SU-DHL-6 (cell line): Measurements from ENCODE around the gene KSR2.

ENCODE experiments used
- H2AFZ ChIP-seq: fragments of 200-600 bp; sonication (generic); 2 replicates; pipeline ENCODE4 v1.6.1; 2014; ENCODE audit warnings: low read depth, mild to moderate bottlenecking, moderate library complexity, mixed read lengths, antibody characterized with exemption, low read length; ENCODE audit not compliant: severe bottlenecking
- H3F3A ChIP-seq: fragments of 200-600 bp; shearing (Covaris generic); 2 replicates; pipeline ENCODE4 v1.6.0; 2016; ENCODE audit warnings: antibody characterized with exemption, mild to moderate bottlenecking; ENCODE audit not compliant: insufficient read depth
- H3K27ac ChIP-seq: fragments of 200-600 bp; sonication (generic); 2 replicates; pipeline ENCODE4 v1.5.1; 2016; ENCODE audit warnings: low read depth, mild to moderate bottlenecking, low read length, moderate library complexity, mixed read lengths
- H3K27me3 ChIP-seq: fragments of 200-600 bp; sonication (generic), shearing (Covaris generic); 2 replicates; pipeline ENCODE4 v1.6.0; 2014; ENCODE audit warnings: mild to moderate bottlenecking, low read length
- H3K36me3 ChIP-seq: fragments of 200-600 bp; sonication (generic); 2 replicates; pipeline ENCODE4 v1.6.1; 2014; ENCODE audit warnings: mild to moderate bottlenecking, low read length, mixed read lengths
- H3K4me2 ChIP-seq: fragments of 300-600, 200-600 bp; shearing (Covaris generic), sonication (generic); 2 replicates; pipeline ENCODE4 v1.6.0; 2014; ENCODE audit warnings: low read length, low read depth, mild to moderate bottlenecking; ENCODE audit not compliant: poor library complexity, severe bottlenecking
- H3K4me3 ChIP-seq: fragments of 200-600 bp; sonication (generic); 2 replicates; pipeline ENCODE4 v1.5.1; 2014; ENCODE audit warnings: antibody characterized with exemption, low read length, mild to moderate bottlenecking, mixed read lengths; ENCODE audit not compliant: insufficient read depth, poor library complexity, severe bottlenecking
- H3K79me2 ChIP-seq: fragments of 200-600 bp; sonication (generic); 2 replicates; pipeline ENCODE4 v1.6.1; 2014; ENCODE audit warnings: mild to moderate bottlenecking, low read length, moderate library complexity; ENCODE audit not compliant: insufficient read depth
- H3K9ac ChIP-seq: fragments of 200-600 bp; sonication (generic); 2 replicates; pipeline ENCODE4 v1.7.0; 2014; ENCODE audit warnings: mild to moderate bottlenecking, low read length
- H3K9me2 ChIP-seq: fragments of 200-600 bp; sonication (generic); replicated peaks from 2 replicates; pipeline ENCODE4 v1.6.1; 2014; ENCODE audit warnings: low read length; ENCODE audit not compliant: insufficient read depth
- H3K9me3 ChIP-seq: fragments of 200-600 bp; sonication (generic); 2 replicates; pipeline ENCODE4 v1.6.1; 2014; ENCODE audit warnings: low read length, mixed read lengths; ENCODE audit not compliant: insufficient read depth
- H4K20me1 ChIP-seq: fragments of 200-600 bp; sonication (generic); 2 replicates; pipeline ENCODE4 v1.6.1; 2014; ENCODE audit warnings: low read depth, mild to moderate bottlenecking, antibody characterized with exemption, low read length, moderate library complexity, mixed read lengths
- CTCF ChIP-seq: fragments of 200-600 bp; sonication (generic); IDR thresholded peaks from one replicate; pipeline ENCODE4 v1.5.1; 2017; ENCODE audit warnings: antibody characterized with exemption, mild to moderate bottlenecking, low read length, moderate library complexity; ENCODE audit not compliant: insufficient read depth, poor library complexity, severe bottlenecking
- EZH2phosphoT487 ChIP-seq: fragments of 200-600 bp; sonication (generic), shearing (Covaris generic); conservative IDR thresholded peaks from 2 replicates; pipeline ENCODE4 v1.6.1; 2018; ENCODE audit warnings: mild to moderate bottlenecking, antibody characterized with exemption, low read length, moderate library complexity, mixed read lengths

The KSR2 gene

DNA sequence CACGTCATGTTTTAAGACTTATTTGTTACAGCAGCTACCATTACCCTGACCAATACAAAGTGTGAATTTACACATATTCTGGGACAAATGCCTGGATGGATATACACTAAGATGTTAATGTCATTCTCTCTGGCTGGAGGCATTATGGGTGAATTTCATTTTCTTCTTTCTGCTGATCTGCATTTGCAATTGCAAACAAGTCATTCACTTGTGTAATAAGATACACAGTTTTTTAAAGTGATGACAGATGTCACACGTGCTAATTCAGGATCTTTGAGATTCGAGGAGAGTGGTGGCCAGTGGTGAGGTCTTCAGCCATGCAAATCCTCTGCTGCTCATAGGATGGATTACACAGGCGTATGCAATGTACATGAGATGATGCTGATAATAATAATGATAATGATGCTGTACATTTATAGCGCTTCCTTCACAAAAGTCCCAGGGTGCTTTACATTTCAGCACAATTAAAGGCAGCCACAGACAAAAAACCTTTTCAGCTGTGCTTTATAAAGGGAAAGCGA lies 451.5 kb downstream of the KSR2 start:
- no peak overlapping the region for H3K4me2 ChIP-seq
- H3K79me2 ChIP-seq, result no peaks in the 10 kb centered on the region
- no peaks in the 10 kb centered on the region; the same call in 1 of the 2 replicates for H3K27me3 ChIP-seq
- H3K27ac ChIP-seq, result no peak overlapping the region
- no peaks in the 10 kb centered on the region for H3K9me3 ChIP-seq
- H2AFZ ChIP-seq, result no peak overlapping the region
- H4K20me1 ChIP-seq, result no peaks in the 10 kb centered on the region
- H3F3A ChIP-seq, result no peaks in the 10 kb centered on the region
- H3K9me2 ChIP-seq, result no peaks in the 10 kb centered on the region
- H3K36me3 ChIP-seq, result no peaks in the 10 kb centered on the region
- H3K9ac ChIP-seq, result no peak overlapping the region
- TF ChIP-seq CTCF, result no peak
- TF ChIP-seq EZH2phosphoT487, result no peak
- H3K4me3 ChIP-seq, result no peak overlapping the region

DNA sequence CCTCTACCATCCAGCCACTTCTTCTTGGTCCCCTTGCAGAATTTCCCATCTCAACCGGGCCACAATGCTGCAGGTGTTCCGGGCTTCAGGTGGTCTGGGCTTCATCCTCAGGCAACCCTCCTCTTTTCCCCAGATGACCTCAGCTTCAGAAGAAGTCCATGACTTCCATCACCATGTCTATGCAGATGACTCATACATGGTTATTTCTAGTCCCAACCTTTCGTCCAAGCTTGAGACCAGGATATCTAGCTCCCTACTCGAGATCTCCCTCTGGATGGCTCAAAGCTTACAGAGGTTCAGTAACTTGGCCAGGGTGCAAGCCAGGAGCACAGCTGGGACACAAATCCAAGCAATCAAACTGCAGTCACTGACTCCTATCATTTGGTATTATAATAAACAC lies 452.8 kb downstream of the KSR2 start:
- Histone ChIP-seq H3K4me3 (no peak overlapping the region), H3K9me3 (no peaks in the 10 kb centered on the region), H4K20me1 (no peaks in the 10 kb centered on the region), H2AFZ (no peak overlapping the region), H3K27ac (no peak overlapping the region), H3K9ac (no peak overlapping the region), H3K4me2 (no peak overlapping the region), H3F3A (no peaks in the 10 kb centered on the region), H3K36me3 (no peaks in the 10 kb centered on the region), H3K27me3 (no peaks in the 10 kb centered on the region; the same call in 1 of the 2 replicates), H3K79me2 (no peaks in the 10 kb centered on the region), H3K9me2 (no peaks in the 10 kb centered on the region)
- TF ChIP-seq EZH2phosphoT487 (no peak), CTCF (no peak)

DNA sequence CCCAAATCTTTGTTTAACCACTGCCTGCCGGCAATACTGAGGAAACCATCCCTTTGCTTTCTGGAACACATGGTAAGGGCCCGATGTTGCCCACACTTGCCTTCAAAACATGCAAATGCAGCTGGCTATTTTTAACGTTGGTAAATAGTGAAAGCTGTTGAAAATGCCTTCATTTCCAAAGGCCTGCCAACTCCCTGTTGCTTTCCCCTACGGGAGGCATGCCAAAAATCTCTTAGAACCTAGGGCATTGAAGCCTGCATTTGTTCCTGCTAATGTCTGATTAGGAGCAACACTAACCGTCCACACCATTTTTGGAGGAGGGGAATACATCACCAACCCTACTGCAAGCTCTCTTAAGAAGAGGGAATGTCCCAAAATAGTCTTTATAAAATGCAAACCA lies 454.8 kb downstream of the KSR2 start:
- H3K4me3 ChIP-seq, result no peak overlapping the region
- H3K36me3 ChIP-seq, result no peaks in the 10 kb centered on the region
- H3K9me2 ChIP-seq, result no peaks in the 10 kb centered on the region
- no peak overlapping the region for H3K4me2 ChIP-seq
- TF ChIP-seq CTCF (no peak), EZH2phosphoT487 (no peak)
- no peaks in the 10 kb centered on the region for H4K20me1 ChIP-seq
- H3F3A ChIP-seq, result no peaks in the 10 kb centered on the region
- no peak overlapping the region for H3K27ac ChIP-seq
- no peaks in the 10 kb centered on the region for H3K27me3 ChIP-seq
- H2AFZ ChIP-seq, result no peak overlapping the region
- H3K9ac ChIP-seq, result no peak overlapping the region
- no peaks in the 10 kb centered on the region for H3K79me2 ChIP-seq
- H3K9me3 ChIP-seq, result no peaks in the 10 kb centered on the region

DNA sequence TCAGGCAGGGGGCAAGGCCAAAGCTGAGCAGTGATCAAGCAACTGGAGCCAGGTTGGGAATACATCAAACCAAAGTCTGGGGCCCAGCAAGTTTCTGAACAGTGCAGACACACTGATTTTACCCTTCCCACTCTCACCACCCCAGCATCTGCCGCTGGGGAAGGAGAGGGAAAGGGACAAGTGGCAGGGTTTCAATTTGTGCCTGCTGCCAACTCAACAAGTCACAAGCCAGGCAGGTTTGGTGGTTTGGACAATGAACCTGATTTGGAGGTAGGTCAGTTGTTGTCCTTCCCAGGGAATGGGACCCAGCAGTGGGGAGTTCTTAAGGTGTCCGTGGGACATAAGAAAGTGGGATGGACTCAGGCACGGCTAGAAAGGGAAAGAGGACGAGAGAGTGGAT lies 455.4 kb downstream of the KSR2 start:
- Histone ChIP-seq H3K9ac (no peak overlapping the region), H2AFZ (no peak overlapping the region), H3K79me2 (no peaks in the 10 kb centered on the region), H3K27ac (no peak overlapping the region), H3K4me2 (no peak overlapping the region), H4K20me1 (no peaks in the 10 kb centered on the region), H3K4me3 (no peak overlapping the region), H3K36me3 (no peaks in the 10 kb centered on the region), H3K9me2 (no peaks in the 10 kb centered on the region), H3K9me3 (no peaks in the 10 kb centered on the region), H3K27me3 (no peaks in the 10 kb centered on the region), H3F3A (no peaks in the 10 kb centered on the region)
- TF ChIP-seq CTCF, result no peak
- no peak for TF ChIP-seq EZH2phosphoT487
